ENCODE results near the gene RPL22L1. TPM values are rescaled to one million over a fixed set of nuclear protein-coding genes. Genes with fewer than 3 reads are reported as not detected.

Gene RPL22L1
- polyA plus RNA-seq, 1 donor from 2014 or later, result 86.6 TPM

DNA sequence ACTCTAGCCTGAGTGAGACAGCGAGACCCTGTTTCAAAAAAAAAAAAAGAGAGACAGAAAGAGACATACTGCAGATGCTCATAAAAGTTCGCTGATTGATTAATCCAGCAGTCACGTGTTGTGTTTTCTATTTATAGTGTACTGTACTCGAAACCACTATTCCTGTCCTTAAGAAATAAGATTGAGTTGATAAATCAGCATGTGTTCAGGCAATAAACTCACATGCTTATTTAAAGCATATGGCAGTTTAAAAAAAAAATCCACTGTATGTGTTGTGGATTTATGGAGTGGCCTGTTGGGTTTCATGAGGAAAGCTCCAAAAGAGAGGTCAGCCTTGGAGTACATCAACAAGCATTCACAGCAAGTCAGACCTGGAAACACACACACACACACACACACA lies 17.7 kb downstream of the RPL22L1 start:
- Histone ChIP-seq H3K4me3 (ENCODE audit: low read length) (no peak overlapping the region), H3K36me3 (ENCODE audit: insufficient read depth, low read length) (no peaks in the 10 kb centered on the region), H2AFZ (ENCODE audit: low read depth, low read length) (no peak overlapping the region), H3F3A (ENCODE audit: insufficient read depth, low read length, poor library complexity, severe bottlenecking) (no peaks in the 10 kb centered on the region), H3K27ac (ENCODE audit: low read length) (no peak overlapping the region), H3K9me2 (ENCODE audit: insufficient read depth, low read length) (no peaks in the 10 kb centered on the region), H4K20me1 (ENCODE audit: insufficient read depth) (no peaks in the 10 kb centered on the region), H3K27me3 (ENCODE audit: insufficient read depth, low read depth, low read length) (no peaks in the 10 kb centered on the region), H3K9ac (ENCODE audit: low read length) (no peak overlapping the region), H3K4me2 (ENCODE audit: low read length) (no peak overlapping the region), H3K79me2 (replicated peaks; ENCODE audit: insufficient read depth, low read length) (no peaks in the 10 kb centered on the region), H3K9me3 (ENCODE audit: low read length) (no peaks in the 10 kb centered on the region)
- TF ChIP-seq, protein P1, sequence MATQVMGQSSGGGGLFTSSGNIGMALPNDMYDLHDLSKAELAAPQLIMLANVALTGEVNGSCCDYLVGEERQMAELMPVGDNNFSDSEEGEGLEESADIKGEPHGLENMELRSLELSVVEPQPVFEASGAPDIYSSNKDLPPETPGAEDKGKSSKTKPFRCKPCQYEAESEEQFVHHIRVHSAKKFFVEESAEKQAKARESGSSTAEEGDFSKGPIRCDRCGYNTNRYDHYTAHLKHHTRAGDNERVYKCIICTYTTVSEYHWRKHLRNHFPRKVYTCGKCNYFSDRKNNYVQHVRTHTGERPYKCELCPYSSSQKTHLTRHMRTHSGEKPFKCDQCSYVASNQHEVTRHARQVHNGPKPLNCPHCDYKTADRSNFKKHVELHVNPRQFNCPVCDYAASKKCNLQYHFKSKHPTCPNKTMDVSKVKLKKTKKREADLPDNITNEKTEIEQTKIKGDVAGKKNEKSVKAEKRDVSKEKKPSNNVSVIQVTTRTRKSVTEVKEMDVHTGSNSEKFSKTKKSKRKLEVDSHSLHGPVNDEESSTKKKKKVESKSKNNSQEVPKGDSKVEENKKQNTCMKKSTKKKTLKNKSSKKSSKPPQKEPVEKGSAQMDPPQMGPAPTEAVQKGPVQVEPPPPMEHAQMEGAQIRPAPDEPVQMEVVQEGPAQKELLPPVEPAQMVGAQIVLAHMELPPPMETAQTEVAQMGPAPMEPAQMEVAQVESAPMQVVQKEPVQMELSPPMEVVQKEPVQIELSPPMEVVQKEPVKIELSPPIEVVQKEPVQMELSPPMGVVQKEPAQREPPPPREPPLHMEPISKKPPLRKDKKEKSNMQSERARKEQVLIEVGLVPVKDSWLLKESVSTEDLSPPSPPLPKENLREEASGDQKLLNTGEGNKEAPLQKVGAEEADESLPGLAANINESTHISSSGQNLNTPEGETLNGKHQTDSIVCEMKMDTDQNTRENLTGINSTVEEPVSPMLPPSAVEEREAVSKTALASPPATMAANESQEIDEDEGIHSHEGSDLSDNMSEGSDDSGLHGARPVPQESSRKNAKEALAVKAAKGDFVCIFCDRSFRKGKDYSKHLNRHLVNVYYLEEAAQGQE (IDR thresholded peaks at IDR 0.05; ENCODE audit: borderline replicate concordance), result no peak
- TF ChIP-seq, protein P2, sequence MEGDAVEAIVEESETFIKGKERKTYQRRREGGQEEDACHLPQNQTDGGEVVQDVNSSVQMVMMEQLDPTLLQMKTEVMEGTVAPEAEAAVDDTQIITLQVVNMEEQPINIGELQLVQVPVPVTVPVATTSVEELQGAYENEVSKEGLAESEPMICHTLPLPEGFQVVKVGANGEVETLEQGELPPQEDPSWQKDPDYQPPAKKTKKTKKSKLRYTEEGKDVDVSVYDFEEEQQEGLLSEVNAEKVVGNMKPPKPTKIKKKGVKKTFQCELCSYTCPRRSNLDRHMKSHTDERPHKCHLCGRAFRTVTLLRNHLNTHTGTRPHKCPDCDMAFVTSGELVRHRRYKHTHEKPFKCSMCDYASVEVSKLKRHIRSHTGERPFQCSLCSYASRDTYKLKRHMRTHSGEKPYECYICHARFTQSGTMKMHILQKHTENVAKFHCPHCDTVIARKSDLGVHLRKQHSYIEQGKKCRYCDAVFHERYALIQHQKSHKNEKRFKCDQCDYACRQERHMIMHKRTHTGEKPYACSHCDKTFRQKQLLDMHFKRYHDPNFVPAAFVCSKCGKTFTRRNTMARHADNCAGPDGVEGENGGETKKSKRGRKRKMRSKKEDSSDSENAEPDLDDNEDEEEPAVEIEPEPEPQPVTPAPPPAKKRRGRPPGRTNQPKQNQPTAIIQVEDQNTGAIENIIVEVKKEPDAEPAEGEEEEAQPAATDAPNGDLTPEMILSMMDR (IDR thresholded peaks at IDR 0.05; ENCODE audit: poor library complexity, severe bottlenecking), result no peak
- TF ChIP-seq POLR2AphosphoS5 (IDR thresholded peaks at IDR 0.05) (no peak), EZH2 (IDR thresholded peaks at IDR 0.05; ENCODE audit: borderline replicate concordance, insufficient read depth, low read length, poor library complexity, severe bottlenecking) (no peak), RAD21 (conservative IDR thresholded peaks at IDR 0.05) (no peak), MXI1 (conservative IDR thresholded peaks at IDR 0.05; ENCODE audit: poor library complexity, severe bottlenecking) (no peak)

DNA sequence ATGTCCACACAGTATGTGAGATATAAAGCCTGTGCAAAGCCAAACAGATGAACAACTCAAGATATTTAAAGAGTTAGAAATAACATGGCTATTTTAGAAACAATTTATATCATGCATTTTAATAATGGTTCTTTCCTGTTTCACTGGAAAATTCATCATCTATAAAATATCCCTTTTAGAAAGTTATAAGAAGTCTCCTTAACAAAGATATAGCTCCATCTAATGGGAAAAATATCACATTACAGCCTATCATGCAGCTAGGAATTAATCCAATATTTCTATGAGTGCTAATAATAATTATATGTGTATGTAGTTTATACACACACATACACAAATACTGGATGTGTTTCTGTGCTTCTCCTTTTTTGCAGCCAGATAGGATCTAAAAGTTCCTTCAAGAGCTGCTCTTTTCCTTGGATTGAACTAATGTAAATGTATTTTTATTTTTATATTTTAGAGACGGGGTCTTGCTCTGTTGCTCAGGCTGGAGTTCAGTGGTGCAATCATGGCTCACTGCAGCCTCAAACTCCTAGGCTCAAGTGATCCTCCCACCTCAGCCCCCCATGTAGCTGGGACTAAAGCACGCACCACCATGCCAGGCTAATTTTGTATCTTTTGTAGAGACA lies 21.6 kb downstream of the RPL22L1 start:
- no peaks in the 10 kb centered on the region for H3K79me2 ChIP-seq (replicated peaks; ENCODE audit: insufficient read depth, low read length)
- H3K9me3 ChIP-seq (ENCODE audit: low read length), result no peaks in the 10 kb centered on the region
- H3K4me2 ChIP-seq (ENCODE audit: low read length), result no peak overlapping the region
- H3F3A ChIP-seq (ENCODE audit: insufficient read depth, low read length, poor library complexity, severe bottlenecking), result no peaks in the 10 kb centered on the region
- no peak overlapping the region for H3K4me3 ChIP-seq (ENCODE audit: low read length)
- H3K27ac ChIP-seq (ENCODE audit: low read length), result no peak overlapping the region
- no peak overlapping the region for H2AFZ ChIP-seq (ENCODE audit: low read depth, low read length)
- peak; percentile 71 for TF ChIP-seq RAD21 (conservative IDR thresholded peaks at IDR 0.05)
- TF ChIP-seq, protein P2 (IDR thresholded peaks at IDR 0.05; ENCODE audit: poor library complexity, severe bottlenecking), result peak; percentile 69
- TF ChIP-seq TAF1 (IDR thresholded peaks at IDR 0.05; ENCODE audit: low read depth), result no peak
- TF ChIP-seq POLR2AphosphoS5 (IDR thresholded peaks at IDR 0.05), result no peak
- peak; percentile 75 for TF ChIP-seq SMC3 (conservative IDR thresholded peaks at IDR 0.05; ENCODE audit: poor library complexity)
- no peaks in the 10 kb centered on the region for H4K20me1 ChIP-seq (ENCODE audit: insufficient read depth)
- H3K9ac ChIP-seq (ENCODE audit: low read length), result no peak overlapping the region
- no peaks in the 10 kb centered on the region for H3K27me3 ChIP-seq (ENCODE audit: insufficient read depth, low read depth, low read length)
- no peaks in the 10 kb centered on the region for H3K36me3 ChIP-seq (ENCODE audit: insufficient read depth, low read length)
- no peaks in the 10 kb centered on the region for H3K9me2 ChIP-seq (ENCODE audit: insufficient read depth, low read length)

Measured in neural cell (in vitro differentiated cells).